CD14-positive monocyte (primary cell): Measurements from ENCODE around the gene AGBL5. TPM values are rescaled to one million over a fixed set of nuclear protein-coding genes. Genes with fewer than 3 reads are reported as not detected.

Source experiments
- DNase-seq, 3 donors: peaks; one replicate each; pipeline ENCODE4 v3.0.0-alpha.2; 2011 to 2022
- H2AFZ ChIP-seq: 2 replicates; pipeline ENCODE4 v1.6.0; 2012; ENCODE audit warnings: mild to moderate bottlenecking, low read depth, low read length, inconsistent platforms; ENCODE audit not compliant: insufficient read depth, poor library complexity, severe bottlenecking
- H3K27ac ChIP-seq, 2 donors: 1 replicate in 1 of 2; 2 replicates in 1 of 2; pipeline ENCODE4 v1.5.1; 2012 to 2013; ENCODE audit warnings: low read length in 2 of 2, control low read depth in 1 of 2, inconsistent platforms in 1 of 2, low read depth in 1 of 2, mild to moderate bottlenecking in 1 of 2
- H3K27me3 ChIP-seq, 2 donors: one replicate each; pipeline versions ENCODE4 v1.6.0 to v1.6.1; 2011 to 2013; ENCODE audit warnings: low read length in 2 of 2; ENCODE audit not compliant: control insufficient read depth in 2 of 2, insufficient read depth in 2 of 2
- H3K36me3 ChIP-seq, 2 donors: replicated peaks in 1 of 2; 1 replicate in 1 of 2; 2 replicates in 1 of 2; pipeline versions ENCODE4 v1.5.1 to v1.6.1; 2012 to 2013; ENCODE audit warnings: low read length in 2 of 2, control low read depth in 1 of 2, inconsistent platforms in 1 of 2, mild to moderate bottlenecking in 1 of 2; ENCODE audit not compliant: insufficient read depth in 2 of 2, control insufficient read depth in 1 of 2
- H3K4me1 ChIP-seq, 2 donors: 1 replicate in 1 of 2; 2 replicates in 1 of 2; pipeline versions ENCODE4 v1.5.1 to v1.6.1; 2012 to 2013; ENCODE audit warnings: low read length in 2 of 2, control low read depth in 1 of 2, inconsistent platforms in 1 of 2, mild to moderate bottlenecking in 1 of 2, moderate library complexity in 1 of 2; ENCODE audit not compliant: insufficient read depth in 2 of 2, control insufficient read depth in 1 of 2
- H3K4me2 ChIP-seq: replicated peaks from 2 replicates; pipeline ENCODE3; 2012; ENCODE audit warnings: low read length, moderate library complexity, mild to moderate bottlenecking; ENCODE audit not compliant: poor library complexity, severe bottlenecking; ENCODE audit errors: extremely low read depth
- H3K4me3 ChIP-seq, 3 experiments: fragments of 200-600 bp in 1 of 3; sonication (generic) in 1 of 3; replicated peaks in 1 of 3; 1 replicate in 2 of 3; 2 replicates in 1 of 3; pipeline ENCODE4 v1.5.1; 2011 to 2013; ENCODE audit warnings: low read length in 3 of 3, mild to moderate bottlenecking in 3 of 3, control low read depth in 2 of 3, low read depth in 2 of 3, inconsistent platforms in 1 of 3, moderate library complexity in 1 of 3
- H3K79me2 ChIP-seq: 2 replicates; pipeline ENCODE4 v1.6.0; 2012; ENCODE audit warnings: mild to moderate bottlenecking, control low read depth, inconsistent platforms, low read length, moderate library complexity; ENCODE audit not compliant: insufficient read depth
- H3K9ac ChIP-seq: 2 replicates; pipeline ENCODE4 v1.6.0; 2017; ENCODE audit warnings: low read length, mild to moderate bottlenecking; ENCODE audit not compliant: insufficient read depth, poor library complexity, severe bottlenecking
- H3K9me3 ChIP-seq, 2 donors: replicated peaks in 1 of 2; 1 replicate in 1 of 2; 2 replicates in 1 of 2; pipeline versions ENCODE4 v1.5.1 to v1.6.1; 2012 to 2013; ENCODE audit warnings: low read length in 2 of 2, control low read depth in 1 of 2; ENCODE audit not compliant: control insufficient read depth in 1 of 2, insufficient read depth in 1 of 2
- H4K20me1 ChIP-seq: 2 replicates; pipeline ENCODE4 v1.6.0; 2012; ENCODE audit warnings: mild to moderate bottlenecking, low read length, control low read depth, moderate library complexity; ENCODE audit not compliant: insufficient read depth
- H3K27ac Mint-ChIP-seq, 7 donors: one replicate each; pipeline ENCODE4 v1.8.0; 2020; ENCODE audit warnings: mild to moderate bottlenecking in 7 of 7, mixed read lengths in 7 of 7, moderate library complexity in 6 of 7, inconsistent platforms in 2 of 7
- H3K27me3 Mint-ChIP-seq, 3 donors: one replicate each; pipeline ENCODE4 v1.8.0; 2021 to 2022; ENCODE audit warnings: low read depth in 3 of 3, mild to moderate bottlenecking in 3 of 3, mixed read lengths in 3 of 3, moderate library complexity in 3 of 3, inconsistent platforms in 1 of 3
- H3K36me3 Mint-ChIP-seq, 2 donors: one replicate each; pipeline ENCODE4 v1.8.0; 2020; ENCODE audit warnings: mixed read lengths in 2 of 2, inconsistent platforms in 1 of 2, mild to moderate bottlenecking in 1 of 2
- H3K4me1 Mint-ChIP-seq: one replicate; pipeline ENCODE4 v1.8.0; 2020; ENCODE audit warnings: mild to moderate bottlenecking, mixed read lengths
- H3K4me3 Mint-ChIP-seq, 2 donors: one replicate each; pipeline ENCODE4 v1.8.0; 2020; ENCODE audit warnings: mild to moderate bottlenecking in 2 of 2, mixed read lengths in 2 of 2, moderate library complexity in 1 of 2
- H3K9me3 Mint-ChIP-seq, 7 donors: one replicate each; pipeline ENCODE4 v1.8.0; 2020 to 2022; ENCODE audit warnings: mixed read lengths in 7 of 7, mild to moderate bottlenecking in 6 of 7, moderate library complexity in 6 of 7, inconsistent platforms in 2 of 7
- CTCF ChIP-seq: fragments of 200-600 bp; IDR thresholded peaks from one replicate; pipeline ENCODE4 v1.8.0; 2022; ENCODE audit warnings: antibody characterized with exemption, mild to moderate bottlenecking
- WGBS: methylation state at CpG from one replicate; pipeline ENCODE4 v1.1.5; 2013; ENCODE audit warnings: missing lambda C conversion rate; ENCODE audit not compliant: insufficient coverage; 5-methylcytosine and 5-hydroxymethylcytosine counted together
- intact Hi-C, 2 donors: fragments of 100-400 bp; cut with micrococcal nuclease; formaldehyde crosslinking; loops; one replicate each; pipeline versions ENCODE4 v1.15.0 to v1.15.1; 2023
- polyA plus RNA-seq, 3 donors: library from polyadenylated mRNA; depleted of rRNA in 1 of 3; unstranded in 2 of 3; stranded (reverse) in 1 of 3; fragments of 300-500 nt in 2 of 3; fragments of >200 nt in 1 of 3; fragmentation: Illumina TruSeq in 2 of 3; gene quantifications; 1 replicate in 2 of 3; 2 replicates in 1 of 3; pipeline ENCODE4 v1.2.3, GENCODE V29; 2012 to 2021

AGBL5 gene
- polyA plus RNA-seq, 3 donors = 4.4 to 4.8 (median 4.6) TPM

DNA sequence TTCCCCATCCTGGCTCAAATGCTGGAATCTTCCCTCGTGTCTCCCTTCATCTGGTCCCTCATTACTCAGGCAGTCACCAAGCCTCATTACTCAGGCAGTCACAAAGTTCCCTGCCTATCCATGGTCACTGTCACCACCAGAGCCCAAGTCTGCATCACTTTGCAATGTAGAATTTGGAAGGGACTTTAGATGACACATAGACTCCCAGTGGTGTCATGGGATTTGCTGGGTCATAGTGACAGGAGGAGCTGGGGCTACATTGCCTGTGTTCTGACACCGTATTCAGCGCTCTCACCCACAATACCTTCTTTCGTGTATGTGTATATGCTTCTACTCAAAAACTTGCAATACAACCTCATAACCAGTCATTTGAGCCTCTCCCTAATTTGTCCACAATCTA is 24.9 kb downstream of the AGBL5 start:
- H3K79me2 ChIP-seq = peaks cover 5% of the 10 kb centered on the region
- TF ChIP-seq CTCF = no peak
- no peaks in the 10 kb centered on the region for H3K9me3 ChIP-seq
- H3K4me3 ChIP-seq = no peak overlapping the region
- no peak overlapping the region for H3K4me2 ChIP-seq
- peak; percentile 17 to 61 (median 22) for DNase-seq
- H3K4me3 Mint-ChIP-seq = peak overlapping the region in 1 of 2 donors; percentile 8
- no peaks in the 10 kb centered on the region for H3K27me3 ChIP-seq
- WGBS = 90% methylated on average over 1 of the region's 4 CpGs
- H3K4me1 Mint-ChIP-seq = peaks cover 69% of the 10 kb centered on the region
- H4K20me1 ChIP-seq = no peaks in the 10 kb centered on the region
- intact Hi-C loops = no loop called here
- H3K4me1 ChIP-seq = peaks cover 50 to 61% of the 10 kb centered on the region in 2 donors
- H3K36me3 Mint-ChIP-seq = no peaks in the 10 kb centered on the region
- H3K9me3 Mint-ChIP-seq = peaks cover 0 to 2% (median 0%) of the 10 kb centered on the region in 7 donors
- peak overlapping the region in 2 of 7 donors; percentile 17 to 28 for H3K27ac Mint-ChIP-seq
- no peak overlapping the region for H2AFZ ChIP-seq
- no peak overlapping the region for H3K27ac ChIP-seq
- H3K27me3 Mint-ChIP-seq = peaks cover 0 to 7% (median 0%) of the 10 kb centered on the region in 3 donors
- H3K36me3 ChIP-seq = no peaks in the 10 kb centered on the region
- H3K9ac ChIP-seq = no peak overlapping the region

GRCh38 chr2:27077231-27077630 is 25.8 kb downstream of the AGBL5 start:
- peaks cover 0 to 7% (median 0%) of the 10 kb centered on the region in 3 donors for H3K27me3 Mint-ChIP-seq
- H3K9me3 Mint-ChIP-seq = peaks cover 0 to 2% (median 0%) of the 10 kb centered on the region in 7 donors
- no peak overlapping the region for H3K4me2 ChIP-seq
- no peak overlapping the region for H3K9ac ChIP-seq
- peaks cover 54 to 65% of the 10 kb centered on the region in 2 donors for H3K4me1 ChIP-seq
- no peak overlapping the region for H3K4me3 Mint-ChIP-seq
- H2AFZ ChIP-seq = no peak overlapping the region
- H3K36me3 ChIP-seq = no peaks in the 10 kb centered on the region
- no peak overlapping the region for H3K27ac ChIP-seq
- peaks cover 72% of the 10 kb centered on the region for H3K4me1 Mint-ChIP-seq
- peaks cover 5% of the 10 kb centered on the region for H3K79me2 ChIP-seq
- H3K9me3 ChIP-seq = no peaks in the 10 kb centered on the region
- WGBS = 87% methylated on average over 6 of the region's 7 CpGs
- no peak for TF ChIP-seq CTCF
- no peak overlapping the region for H3K4me3 ChIP-seq
- H3K27ac Mint-ChIP-seq = peak overlapping the region in 1 of 7 donors; percentile 71
- intact Hi-C loops = no loop called here
- no peaks in the 10 kb centered on the region for H3K36me3 Mint-ChIP-seq
- H4K20me1 ChIP-seq = no peaks in the 10 kb centered on the region
- H3K27me3 ChIP-seq = no peaks in the 10 kb centered on the region
- DNase-seq = no peak
